Lower leg skin (tissue), 4 donors: ENCODE measurements around the gene SUN5. TPM values are rescaled to one million over a fixed set of nuclear protein-coding genes. Genes with fewer than 3 reads are reported as not detected.

ENCODE experiments used
- DNase-seq, 2 donors: peaks; one replicate each; pipeline ENCODE4 v3.0.0-alpha.2; 2019; ENCODE audit warnings: low spot score in 2 of 2
- H3K4me3 ChIP-seq: fragments of 200-600 bp; sonication (generic); 2 replicates; pipeline ENCODE4 v1.5.1; 2017; ENCODE audit warnings: mild to moderate bottlenecking, low read depth; ENCODE audit not compliant: poor library complexity, severe bottlenecking
- CTCF ChIP-seq, 3 donors: fragments of 450-650 bp; IDR thresholded peaks; one replicate each; pipeline ENCODE4 v1.5.1; 2016; ENCODE audit warnings: antibody characterized with exemption in 3 of 3, mild to moderate bottlenecking in 3 of 3, moderate library complexity in 2 of 3
- POLR2A ChIP-seq, 2 donors: fragments of 450-650 bp; IDR thresholded peaks; one replicate each; pipeline ENCODE4 v1.6.1; 2016 to 2017; ENCODE audit warnings: antibody characterized with exemption in 2 of 2, mild to moderate bottlenecking in 1 of 2, moderate library complexity in 1 of 2
- WGBS, 2 donors: methylation state at CpG; one replicate each; pipeline ENCODE4 v1.1.5; 2018; 5-methylcytosine and 5-hydroxymethylcytosine counted together
- intact Hi-C: fragments of 100-400 bp; cut with DNase I; formaldehyde crosslinking; loops from one replicate; pipeline ENCODE4 v1.15.0; 2023; ENCODE audit warnings: low total_unique reads
- total RNA-seq, 4 donors: library from RNA; depleted of rRNA; stranded (reverse); fragments of >200 nt; gene quantifications; one replicate each; pipeline ENCODE4 v1.1.0, GENCODE V29; 2016

Gene SUN5
- total RNA-seq, 4 donors from 2014 or later = not detected

GRCh38 chr20:33000802-33001466 lies 3.3 kb downstream of the SUN5 start:
- WGBS, 2 donors = 53 to 61% methylated on average over 8 to 9 of the region's 9 CpGs
- no peak for DNase-seq
- intact Hi-C loops = no loop called here
- TF ChIP-seq CTCF (IDR thresholded peaks at IDR 0.05) (no peak), POLR2A (IDR thresholded peaks at IDR 0.05) (no peak)
- no peak overlapping the region for H3K4me3 ChIP-seq

GRCh38 chr20:32999603-33000250 lies 4.5 kb downstream of the SUN5 start:
- DNase-seq = no peak
- intact Hi-C loops = no loop called here
- TF ChIP-seq CTCF (IDR thresholded peaks at IDR 0.05) (no peak), POLR2A (IDR thresholded peaks at IDR 0.05) (no peak)
- no peak overlapping the region for H3K4me3 ChIP-seq
- 59 to 62% methylated on average over 9 of the region's 9 CpGs for WGBS, 2 donors

GRCh38 chr20:32997431-32997830 lies 6.8 kb downstream of the SUN5 start:
- DNase-seq = no peak
- no peak for TF ChIP-seq POLR2A (IDR thresholded peaks at IDR 0.05)
- no peak for TF ChIP-seq CTCF (IDR thresholded peaks at IDR 0.05)
- H3K4me3 ChIP-seq = no peak overlapping the region
- 68 to 72% methylated on average over 2 of the region's 2 CpGs for WGBS, 2 donors
- intact Hi-C loops = no loop called here

GRCh38 chr20:32995802-32996201 lies 8.4 kb downstream of the SUN5 start:
- TF ChIP-seq CTCF (IDR thresholded peaks at IDR 0.05) = no peak
- TF ChIP-seq POLR2A (IDR thresholded peaks at IDR 0.05) = no peak
- no peak overlapping the region for H3K4me3 ChIP-seq
- intact Hi-C loops = no loop called here
- no peak for DNase-seq

- H3K4me3 ChIP-seq = no peak overlapping the region
- WGBS, 2 donors = 73 to 76% methylated on average over 8 of the region's 8 CpGs
- TF ChIP-seq CTCF (IDR thresholded peaks at IDR 0.05) (no peak), POLR2A (IDR thresholded peaks at IDR 0.05) (no peak)
- no peak for DNase-seq
- intact Hi-C loops = no loop called here
Measured at GRCh38 chr20:32993496-32994050, 10.7 kb downstream of the SUN5 start.
